PC-3 (cell line): Measurements from ENCODE around the gene EXO1. TPM values are rescaled to one million over a fixed set of nuclear protein-coding genes. Genes with fewer than 3 reads are reported as not detected.

Experiments used
- ATAC-seq: fragments of 200-7000 bp; cut with Tn5 transposase; 2 replicates; pipeline ENCODE4 v1.9.1; 2020; ENCODE audit warnings: mild to moderate bottlenecking, moderate library complexity
- BruUV-seq: library from RNA; stranded (reverse); fragments of 400-500 nt; replicated peaks from 2 replicates; lab custom pipeline; 2021; lab: Mats Ljungman, UMichigan
- CTCF ChIA-PET: fragments of 300-600 bp; sonication (Branson Sonifier 250); formaldehyde crosslinking; loops from one replicate; lab custom pipeline; 2022; ENCODE audit warnings: antibody characterized with exemption; lab: Charles Lee
- POLR2A ChIA-PET: fragments of 300-600 bp; sonication (Branson Sonifier 250); formaldehyde crosslinking; loops from one replicate; lab custom pipeline; 2022; ENCODE audit warnings: antibody characterized with exemption; ENCODE audit not compliant: unreplicated experiment; lab: Charles Lee
- DNase-seq: peaks from one replicate; pipeline ENCODE4 v3.0.0-alpha.2; 2015
- H2AFZ ChIP-seq: fragments of 300-600 bp; sonication (generic); 2 replicates; pipeline ENCODE4 v1.6.0; 2016; ENCODE audit warnings: antibody characterized with exemption, low read length
- H3F3A ChIP-seq: fragments of 300-600 bp; sonication (generic); one replicate; pipeline ENCODE4 v1.6.0; 2017; ENCODE audit warnings: antibody characterized with exemption, low read length, control low read depth, mild to moderate bottlenecking; ENCODE audit not compliant: unreplicated experiment
- H3K27ac ChIP-seq: fragments of 300-600 bp; sonication (generic); 2 replicates; pipeline ENCODE4 v1.5.1; 2016; ENCODE audit warnings: mild to moderate bottlenecking, low read length
- H3K27me3 ChIP-seq: fragments of 300-600 bp; sonication (generic); 2 replicates; pipeline ENCODE4 v1.6.1; 2016; ENCODE audit warnings: low read length, mixed read lengths
- H3K36me3 ChIP-seq: fragments of 300-600 bp; sonication (generic); 2 replicates; pipeline ENCODE4 v1.6.1; 2016; ENCODE audit warnings: low read depth, mixed run types, low read length, mixed read lengths
- H3K4me1 ChIP-seq: fragments of 300-600 bp; sonication (generic); 2 replicates; pipeline ENCODE4 v1.5.1; 2016; ENCODE audit warnings: low read length; ENCODE audit not compliant: insufficient read depth
- H3K4me2 ChIP-seq: fragments of 300-600 bp; sonication (generic); 2 replicates; pipeline ENCODE4 v1.6.0; 2016; ENCODE audit warnings: low read length
- H3K4me3 ChIP-seq: fragments of 300-600 bp; sonication (generic); 2 replicates; pipeline ENCODE4 v1.5.1; 2016; ENCODE audit warnings: mild to moderate bottlenecking, low read length, mixed read lengths
- H3K79me2 ChIP-seq: fragments of 300-600 bp; sonication (generic); 2 replicates; pipeline ENCODE4 v1.6.1; 2017; ENCODE audit warnings: low read length, mixed read lengths
- H3K9ac ChIP-seq: fragments of 300-600 bp; sonication (generic); 2 replicates; pipeline ENCODE4 v1.6.0; 2016; ENCODE audit warnings: mild to moderate bottlenecking, low read length
- H3K9me2 ChIP-seq: fragments of 300-600 bp; sonication (generic); replicated peaks from 2 replicates; pipeline ENCODE4 v1.6.1; 2016; ENCODE audit warnings: mixed run types, low read length, mixed read lengths
- H3K9me3 ChIP-seq: fragments of 300-600 bp; sonication (generic); 2 replicates; pipeline ENCODE4 v1.6.1; 2016; ENCODE audit warnings: low read length, mixed read lengths
- H4K20me1 ChIP-seq: fragments of 300-600 bp; sonication (generic); 2 replicates; pipeline ENCODE4 v1.6.1; 2016; ENCODE audit warnings: low read length, mixed read lengths
- CTCF ChIP-seq: fragments of 300-600 bp; sonication (generic); conservative IDR thresholded peaks from 2 replicates; pipeline ENCODE4 v1.5.1; 2017; ENCODE audit warnings: antibody characterized with exemption, low read depth, mild to moderate bottlenecking, low read length
- EZH2 ChIP-seq: fragments of 300-600 bp; sonication (generic); IDR thresholded peaks from one replicate; pipeline ENCODE4 v1.6.1; 2017; ENCODE audit warnings: antibody characterized with exemption, mild to moderate bottlenecking, low read length; ENCODE audit not compliant: unreplicated experiment
- EZH2phosphoT487 ChIP-seq: fragments of 300-600 bp; sonication (generic); IDR thresholded peaks from 2 replicates; pipeline ENCODE4 v1.6.1; 2018; ENCODE audit warnings: mild to moderate bottlenecking, antibody characterized with exemption, low read length, borderline replicate concordance
- intact Hi-C: fragments of 100-400 bp; cut with micrococcal nuclease; formaldehyde crosslinking; loops from 2 replicates; pipeline ENCODE4 v1.9.0; 2023
- total RNA-seq: library from RNA; depleted of rRNA; stranded (reverse); fragments of >200 nt; gene quantifications from 2 replicates; pipeline ENCODE4 v1.2.3, GENCODE V29; 2014

EXO1 gene
- total RNA-seq, 1 experiment from 2014 or later = 41.3 TPM

GRCh38 chr1:241924080-241924808, 76.2 kb downstream of the EXO1 start:
- BruUV-seq = no TSS peak
- ATAC-seq = no peak

GRCh38 chr1:241926141-241926540, 78.1 kb downstream of the EXO1 start:
- ChIA-PET POLR2A (no interaction called here), CTCF (no interaction called here)
- H3K4me2 ChIP-seq = no peak overlapping the region
- H3K79me2 ChIP-seq = no peaks in the 10 kb centered on the region
- H3F3A ChIP-seq = no peaks in the 10 kb centered on the region
- no peak overlapping the region for H2AFZ ChIP-seq
- no peaks in the 10 kb centered on the region for H3K9me3 ChIP-seq
- no peak overlapping the region for H3K27ac ChIP-seq
- H4K20me1 ChIP-seq = no peaks in the 10 kb centered on the region
- no peaks in the 10 kb centered on the region for H3K36me3 ChIP-seq
- DNase-seq (no peak), ATAC-seq (no peak)
- BruUV-seq = no TSS peak
- intact Hi-C loops = no loop called here
- no peak overlapping the region for H3K4me3 ChIP-seq
- no peaks in the 10 kb centered on the region for H3K27me3 ChIP-seq
- H3K4me1 ChIP-seq = no peaks in the 10 kb centered on the region
- H3K9ac ChIP-seq = no peak overlapping the region
- TF ChIP-seq CTCF (no peak), EZH2phosphoT487 (no peak), EZH2 (no peak)
- no peaks in the 10 kb centered on the region for H3K9me2 ChIP-seq

More at GRCh38 chr1:241924080-241924808, 76.2 kb downstream of the EXO1 start:
- no peaks in the 10 kb centered on the region for H3K9me2 ChIP-seq
- H3K9me3 ChIP-seq = no peaks in the 10 kb centered on the region
- CTCF ChIA-PET = no interaction called here
- no peaks in the 10 kb centered on the region for H3K79me2 ChIP-seq
- POLR2A ChIA-PET = no interaction called here
- no peaks in the 10 kb centered on the region for H3K27me3 ChIP-seq
- TF ChIP-seq CTCF (no peak), EZH2phosphoT487 (no peak)
- no peak overlapping the region for H3K4me3 ChIP-seq
- intact Hi-C loops = no loop called here
- no peak overlapping the region for H3K27ac ChIP-seq
- no peak overlapping the region for H2AFZ ChIP-seq
- H3F3A ChIP-seq = no peaks in the 10 kb centered on the region
- no peaks in the 10 kb centered on the region for H4K20me1 ChIP-seq
- H3K4me1 ChIP-seq = no peaks in the 10 kb centered on the region
- DNase-seq = no peak
- no peak overlapping the region for H3K9ac ChIP-seq
- H3K36me3 ChIP-seq = no peaks in the 10 kb centered on the region
- no peak overlapping the region for H3K4me2 ChIP-seq

- no peak for ATAC-seq
- no TSS peak for BruUV-seq
Measured at GRCh38 chr1:241927321-241927720, 79.3 kb downstream of the EXO1 start.

More at GRCh38 chr1:241927321-241927720, 79.3 kb downstream of the EXO1 start:
- ChIA-PET POLR2A (interaction anchor here (0.6 kb wide), 1 partner anchor 25 kb away, joined by 4 read pairs; no protein-coding TSS in a partner anchor), CTCF (no interaction called here)
- Histone ChIP-seq H3K27ac (no peak overlapping the region), H3K4me2 (no peak overlapping the region), H3K9me3 (no peaks in the 10 kb centered on the region), H3K4me1 (no peaks in the 10 kb centered on the region), H3K4me3 (no peak overlapping the region), H3K9ac (no peak overlapping the region), H3K27me3 (no peaks in the 10 kb centered on the region), H3K36me3 (no peaks in the 10 kb centered on the region), H3K79me2 (no peaks in the 10 kb centered on the region), H3K9me2 (no peaks in the 10 kb centered on the region), H3F3A (no peaks in the 10 kb centered on the region), H4K20me1 (no peaks in the 10 kb centered on the region), H2AFZ (no peak overlapping the region)
- DNase-seq = no peak
- no peak for TF ChIP-seq EZH2phosphoT487
- TF ChIP-seq CTCF = no peak
- no peak for TF ChIP-seq EZH2
- intact Hi-C loops = no loop called here
